Stimulated activated CD8-positive, alpha-beta memory T cell treated with anti-CD3 and anti-CD28 coated beads, Interleukin-15, amount 100 ng/mL, for 1 hour (primary cell): ENCODE data around the gene EEF1AKMT3.
"Not testable (repeated sequence)": the region's sequence is repeated elsewhere in the genome, so short reads cannot be mapped to it uniquely, and the experiment has no call there.

Experiments used
- DNase-seq: peaks from one replicate; pipeline ENCODE4 v3.0.0-alpha.2; 2020; ENCODE audit warnings: low read depth

The EEF1AKMT3 gene

DNA sequence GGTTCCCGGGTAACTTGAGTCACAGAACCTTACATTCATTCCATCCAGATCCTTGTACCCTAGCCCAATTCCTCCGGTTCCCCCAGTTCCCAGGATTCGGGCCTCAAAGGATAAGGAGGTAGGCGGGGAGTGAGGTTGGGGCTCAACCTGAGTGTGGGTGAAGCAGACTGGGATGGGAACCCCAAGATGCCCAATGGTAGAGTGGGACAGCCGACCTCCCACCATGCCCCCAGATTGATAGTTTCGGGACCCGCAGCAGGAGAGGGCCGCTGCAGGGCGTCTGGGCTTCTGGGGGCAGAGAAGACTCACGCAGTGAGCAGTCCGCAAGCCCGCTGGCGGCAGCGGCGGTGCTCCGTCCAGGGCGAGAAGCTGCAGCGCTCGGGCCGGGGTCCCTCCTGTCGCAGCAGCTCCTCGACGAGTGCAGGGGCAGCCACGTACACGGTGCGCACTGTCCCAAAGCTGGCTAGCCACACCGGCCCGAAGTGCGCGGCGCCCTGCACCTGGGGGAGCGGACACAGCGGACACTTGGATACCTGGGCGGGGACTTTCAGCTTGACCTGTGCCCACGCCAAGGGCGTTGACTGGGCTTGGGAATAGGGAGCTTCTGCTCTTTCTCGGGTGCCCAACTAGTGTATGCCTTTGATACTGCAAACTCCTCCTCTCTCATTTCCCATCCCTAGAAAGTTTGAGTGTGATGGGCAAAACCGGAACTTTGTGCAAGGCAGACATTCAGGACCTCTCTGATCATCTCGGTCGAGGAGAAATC lies 6.5 kb upstream of the EEF1AKMT3 start:
- no peak for DNase-seq

DNA sequence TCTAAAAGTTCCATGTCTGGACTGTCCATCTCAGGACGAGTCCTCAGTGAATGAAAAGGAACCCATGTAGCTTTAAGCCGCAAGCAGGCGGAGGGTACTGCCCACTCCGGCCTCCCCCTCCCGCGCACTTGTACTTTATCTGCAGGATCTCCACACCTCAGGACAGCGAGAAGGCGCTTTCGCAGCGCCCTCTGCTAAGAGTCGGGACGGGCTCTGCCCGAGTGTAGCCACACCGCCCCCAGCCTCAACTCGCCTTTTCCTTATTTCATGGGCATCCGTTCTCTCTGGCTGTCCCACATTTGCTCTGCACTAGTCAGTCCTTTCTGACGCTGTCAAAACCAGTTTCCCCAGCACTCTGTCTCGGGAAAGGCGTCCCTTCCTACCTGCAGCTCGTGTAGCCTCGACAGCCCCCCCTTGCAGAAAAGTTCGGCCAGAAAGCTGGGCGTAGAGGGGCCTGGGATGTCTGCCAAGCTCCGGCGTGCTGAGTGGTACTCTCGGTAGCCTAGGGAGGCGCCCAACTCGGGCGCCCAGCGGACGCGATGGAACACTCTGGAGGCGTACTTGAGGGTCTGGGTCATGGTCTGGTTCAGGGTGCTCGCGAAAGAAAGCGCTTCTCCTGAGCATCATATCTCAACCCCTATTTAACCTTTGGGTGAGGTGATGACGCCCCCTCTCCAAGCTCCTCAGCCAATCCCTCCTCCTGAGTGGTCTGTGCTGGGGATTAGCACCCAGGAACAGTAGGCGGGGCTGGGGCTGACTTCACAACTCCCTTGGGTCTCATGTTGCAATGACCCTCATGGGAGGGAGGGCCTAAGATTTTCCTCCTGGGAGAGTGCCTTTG lies 5.7 kb upstream of the EEF1AKMT3 start, which contains the start of gene CYP27B1:
Gene CYP27B1 (minus strand): TSS at position 615 of the 841 bp plus-strand sequence. CDS start 37 bp downstream, at position 578.
- DNase-seq, result no peak

- no peak for DNase-seq
These were observed 5.1 kb upstream of the EEF1AKMT3 start for GRCh38 chr12:57767305-57767698.

DNA sequence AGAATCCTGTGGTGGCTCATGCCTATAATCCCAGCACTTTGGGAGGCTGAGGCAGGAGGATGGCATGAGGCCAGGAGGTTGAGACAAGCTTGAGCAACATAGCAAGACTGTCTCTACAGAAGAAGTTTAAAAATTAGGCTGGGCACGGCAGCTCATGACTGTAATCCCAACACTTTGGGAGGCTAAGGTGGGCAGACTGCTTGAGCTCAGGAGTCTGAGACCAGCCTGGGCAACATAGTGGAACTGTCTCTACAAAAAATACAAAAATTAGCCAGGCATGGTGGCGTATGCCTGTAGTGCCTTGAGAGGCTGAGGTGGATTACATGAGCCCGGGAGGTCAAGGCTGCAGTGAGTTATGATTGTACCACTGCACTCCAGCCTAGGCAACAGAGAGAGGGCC lies 4.5 kb upstream of the EEF1AKMT3 start:
- no peak for DNase-seq

GRCh38 chr12:57769594-57769993 lies 2.8 kb upstream of the EEF1AKMT3 start:
- no peak for DNase-seq

- DNase-seq, result no peak
These were observed 1.7 kb upstream of the EEF1AKMT3 start for GRCh38 chr12:57770734-57771133.

- DNase-seq, result peak; percentile 62
These were observed 1.1 kb upstream of the EEF1AKMT3 start for GRCh38 chr12:57771236-57771872.

DNA sequence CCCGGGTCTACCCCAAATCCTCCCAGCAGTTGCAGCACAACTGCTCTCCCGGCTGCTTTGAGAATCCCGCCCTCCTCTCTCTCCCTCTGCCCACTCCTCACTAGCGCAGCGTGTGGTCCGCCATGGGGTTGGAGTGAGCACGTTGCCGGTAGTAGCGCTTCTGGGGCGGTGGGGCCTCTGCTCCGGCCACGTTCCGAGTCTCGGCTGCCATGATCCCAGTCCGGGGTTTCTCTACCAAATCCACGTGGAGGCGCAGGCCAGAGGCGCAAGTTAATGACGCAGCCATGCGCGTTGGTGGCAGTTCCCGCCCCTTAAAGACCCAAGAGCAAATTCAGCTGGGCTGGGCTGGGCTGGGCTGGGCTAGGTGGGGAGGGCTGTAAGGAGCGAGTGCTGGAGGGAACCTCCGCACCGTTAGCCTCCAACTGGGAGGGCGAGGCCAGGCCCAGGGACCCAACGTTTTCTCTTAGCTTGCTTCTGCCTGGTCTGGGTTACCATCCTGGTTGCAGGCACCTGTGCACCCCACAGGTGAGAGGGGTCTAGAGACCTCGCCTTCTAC lies 463 bp upstream of the EEF1AKMT3 start, which contains the start of gene METTL1:
Gene METTL1 (minus strand): TSS at position 233 of the 556 bp plus-strand sequence. CDS start 22 bp downstream, at position 211.
- DNase-seq, result peak; percentile 73

- DNase-seq, result not testable (repeated sequence)
These were observed 2.2 kb downstream of the EEF1AKMT3 start for GRCh38 chr12:57774634-57775033.

DNA sequence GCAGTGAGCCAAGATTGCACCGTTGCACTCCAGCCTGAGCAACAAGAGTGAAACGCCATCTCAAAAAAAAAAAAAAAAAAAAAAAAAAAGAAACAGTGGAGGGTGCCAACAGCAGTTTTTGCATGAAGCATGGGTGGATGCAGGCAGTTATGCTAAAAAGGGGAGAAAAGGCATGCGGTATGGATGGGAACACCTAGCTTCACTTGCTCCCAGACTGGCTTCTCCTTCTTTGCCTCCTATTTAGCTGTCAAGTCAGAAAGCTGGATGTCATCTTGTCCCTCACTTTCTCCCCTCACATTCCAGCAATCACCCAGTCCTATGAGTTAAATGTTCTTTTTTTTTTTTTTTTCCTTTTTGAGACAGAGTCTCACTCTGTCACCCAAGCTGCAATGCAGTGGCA lies 2.6 kb downstream of the EEF1AKMT3 start:
- no peak for DNase-seq

DNA sequence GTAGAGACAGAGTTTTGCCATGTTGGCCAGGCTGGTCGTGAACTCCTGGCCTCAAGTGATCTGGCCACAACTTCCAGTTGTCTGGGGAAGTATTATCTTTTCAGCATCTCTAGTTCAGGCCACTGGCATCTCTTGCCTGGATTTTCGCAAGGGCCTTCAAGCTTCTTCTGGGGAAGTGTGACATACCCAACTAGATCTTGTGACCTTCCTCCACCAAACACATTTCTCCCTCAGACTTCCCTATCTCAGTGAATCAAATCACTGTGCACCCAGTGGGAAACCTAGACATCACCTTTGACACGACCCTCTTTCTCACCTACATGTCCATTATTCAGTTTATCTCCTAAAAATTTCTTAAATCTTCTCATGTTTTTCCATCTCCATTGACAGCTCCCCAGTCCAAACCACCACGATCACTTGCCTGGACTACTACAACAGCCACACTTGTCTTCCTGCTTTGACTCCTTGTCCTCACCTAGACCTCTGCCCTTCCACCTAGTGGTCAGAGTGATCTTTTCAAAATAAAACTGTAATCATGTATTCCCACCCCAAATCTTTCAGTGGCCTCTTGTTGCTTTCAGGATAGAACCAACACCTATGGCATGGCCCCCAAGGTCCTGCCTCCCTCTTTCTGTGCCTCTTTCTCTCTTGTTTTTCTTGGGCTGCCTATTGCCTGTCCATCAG lies 3.3 kb downstream of the EEF1AKMT3 start:
- no peak for DNase-seq

- no peak for DNase-seq
These were observed 3.8 kb downstream of the EEF1AKMT3 start for GRCh38 chr12:57776247-57776587.

DNA sequence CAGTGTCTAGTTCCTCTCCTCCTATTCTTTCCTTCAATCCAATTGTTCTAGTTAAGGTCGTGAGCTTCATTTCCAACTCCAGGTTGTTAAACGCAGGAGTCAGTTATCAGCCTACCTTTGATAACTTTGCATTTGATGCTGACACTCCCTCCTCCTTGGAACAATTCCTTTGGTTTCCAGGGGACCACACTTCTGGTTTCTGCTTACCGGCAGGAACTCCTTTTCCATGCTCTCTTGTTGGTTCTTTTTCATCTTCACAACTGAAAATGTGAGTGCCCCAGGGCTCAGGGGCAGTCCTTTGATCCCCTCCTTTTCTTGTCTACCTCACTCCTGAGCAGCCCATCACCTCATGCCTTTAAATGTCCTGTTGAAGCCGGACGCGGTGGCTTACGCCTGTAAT lies 5.0 kb downstream of the EEF1AKMT3 start:
- no peak for DNase-seq

DNA sequence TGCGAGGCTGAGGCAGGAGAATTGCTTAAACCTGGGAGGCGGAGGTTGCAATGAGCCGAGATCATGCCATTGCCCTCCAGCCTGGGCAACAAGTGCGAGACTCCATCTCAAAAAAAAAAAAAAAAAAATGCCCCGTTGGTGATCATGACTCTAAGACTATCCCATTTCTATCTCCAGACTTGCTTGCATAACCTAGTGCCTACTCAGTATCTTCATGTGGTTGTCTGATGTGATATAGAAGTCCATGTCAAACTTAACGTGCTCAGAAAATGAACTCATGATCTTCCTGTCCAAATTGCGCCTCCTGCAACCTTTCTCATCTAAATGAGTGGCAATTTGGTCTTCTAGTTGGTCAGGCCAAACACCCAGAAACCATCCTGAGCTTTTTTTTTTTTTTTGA lies 5.5 kb downstream of the EEF1AKMT3 start:
- DNase-seq, result no peak

DNA sequence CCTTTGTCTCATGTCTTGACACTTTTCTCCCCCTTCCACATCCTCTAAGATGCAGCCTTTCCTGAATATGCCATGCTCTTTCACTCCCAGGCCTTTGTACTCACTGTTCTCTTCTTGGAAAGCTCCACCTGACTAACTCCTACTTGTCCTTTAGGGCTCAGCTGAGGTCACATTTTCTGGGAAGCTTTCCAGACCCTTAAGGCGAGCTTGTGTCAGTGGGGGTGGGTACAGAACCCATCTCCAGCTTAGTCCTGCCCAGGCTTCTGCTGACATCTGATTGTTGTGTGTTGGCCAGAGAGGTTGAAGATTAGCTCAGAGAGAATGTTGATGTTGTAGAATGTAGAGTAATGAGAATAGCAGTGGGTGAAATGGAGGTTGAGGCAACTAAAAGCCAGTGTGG lies 7.3 kb downstream of the EEF1AKMT3 start:
- no peak for DNase-seq

GRCh38 chr12:57780284-57780897 lies 8.0 kb downstream of the EEF1AKMT3 start:
- DNase-seq, result no peak

- DNase-seq, result no peak
These were observed 8.8 kb downstream of the EEF1AKMT3 start for GRCh38 chr12:57781244-57781643.

GRCh38 chr12:57781801-57782200 lies 9.4 kb downstream of the EEF1AKMT3 start:
- no peak for DNase-seq

- DNase-seq, result no peak
These were observed 9.8 kb downstream of the EEF1AKMT3 start for GRCh38 chr12:57782243-57782607.

GRCh38 chr12:57782608-57783465 lies 10.4 kb downstream of the EEF1AKMT3 start, which contains the start of gene TSFM:
TSFM (plus strand) TSS chr12:57782787; CDS start chr12:57782802, 15 bp downstream.
- peak; percentile 99 for DNase-seq
